DLD1 (cell line): ENCODE results near the gene DSCAML1.
"Not testable (repeated sequence)": the region's sequence is repeated elsewhere in the genome, so short reads cannot be mapped to it uniquely, and the experiment has no call there.

Source experiments
- in situ Hi-C: cut with HindIII; loops from 2 replicates; pipeline ENCODE4 v1.10.0; 2017; ENCODE audit warnings: low sequenced_read_pairs

The DSCAML1 gene

GRCh38 chr11:117767071-117767470 lies 29.9 kb downstream of the DSCAML1 start:
- in situ Hi-C loops, result no loop called here

GRCh38 chr11:117766576-117766975 lies 30.4 kb downstream of the DSCAML1 start:
- in situ Hi-C loops, result no loop called here

DNA sequence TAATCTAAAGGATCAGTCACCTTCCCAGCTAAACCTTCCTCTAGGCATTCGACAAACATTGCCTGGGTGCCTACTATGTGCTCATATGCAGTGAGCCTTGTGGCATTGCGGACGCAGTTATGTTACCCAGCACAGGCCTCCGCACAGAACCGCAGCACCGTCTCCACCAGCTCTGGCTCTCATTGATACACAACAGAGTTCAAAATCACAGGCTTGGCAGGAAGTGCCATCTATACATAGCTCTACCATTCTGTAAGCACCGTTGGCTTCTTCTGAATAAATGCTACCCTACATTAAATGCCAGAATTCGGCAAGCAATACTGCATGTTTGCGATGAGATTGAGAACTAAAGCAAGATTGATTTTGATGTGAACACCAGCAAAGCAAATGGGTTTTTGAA lies 31.0 kb downstream of the DSCAML1 start:
- in situ Hi-C loops, result no loop called here

- in situ Hi-C loops, result no loop called here
Measured at GRCh38 chr11:117765068-117765467, 31.9 kb downstream of the DSCAML1 start.

DNA sequence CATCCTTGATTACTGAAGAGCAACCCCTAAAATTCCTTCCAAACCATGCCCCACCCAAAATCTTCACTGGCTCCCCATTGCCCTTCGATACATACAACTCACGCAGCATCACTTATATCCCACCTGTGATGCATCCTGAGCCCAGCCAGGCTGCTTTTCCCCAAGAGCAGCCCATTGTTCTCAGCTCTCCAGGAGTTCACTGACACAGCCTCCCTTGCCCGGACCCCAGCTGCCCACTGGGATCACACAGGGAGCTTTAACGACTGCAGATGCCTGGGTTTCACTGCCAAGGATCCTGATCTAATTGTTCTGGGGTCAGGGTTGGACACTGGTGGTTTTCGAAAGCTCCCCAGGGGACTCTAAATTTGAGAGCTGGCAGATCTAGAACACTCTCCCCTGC lies 33.6 kb downstream of the DSCAML1 start:
- in situ Hi-C loops, result not testable (repeated sequence)

GRCh38 chr11:117761993-117762392 lies 35.0 kb downstream of the DSCAML1 start:
- in situ Hi-C loops, result no loop called here

DNA sequence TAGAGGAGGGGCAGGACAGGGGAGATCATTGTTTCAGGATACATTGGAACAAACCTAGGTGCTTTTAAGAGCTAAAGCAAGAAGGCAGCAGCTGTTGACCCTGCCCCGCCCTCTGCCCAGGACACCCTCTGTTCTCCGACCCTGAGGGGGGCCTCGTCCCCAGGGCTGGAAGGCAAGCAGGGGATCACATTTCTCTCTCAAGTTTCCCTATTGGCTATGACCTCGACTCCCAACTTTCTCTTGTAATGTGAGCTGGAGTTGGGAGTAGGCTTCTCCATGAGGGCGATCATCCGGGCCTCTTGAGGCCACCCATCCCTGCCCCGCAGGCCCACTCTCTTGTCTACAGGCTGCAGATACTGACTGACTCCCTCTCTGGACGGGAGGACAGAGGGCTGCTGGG lies 37.7 kb downstream of the DSCAML1 start:
- in situ Hi-C loops, result no loop called here

DNA sequence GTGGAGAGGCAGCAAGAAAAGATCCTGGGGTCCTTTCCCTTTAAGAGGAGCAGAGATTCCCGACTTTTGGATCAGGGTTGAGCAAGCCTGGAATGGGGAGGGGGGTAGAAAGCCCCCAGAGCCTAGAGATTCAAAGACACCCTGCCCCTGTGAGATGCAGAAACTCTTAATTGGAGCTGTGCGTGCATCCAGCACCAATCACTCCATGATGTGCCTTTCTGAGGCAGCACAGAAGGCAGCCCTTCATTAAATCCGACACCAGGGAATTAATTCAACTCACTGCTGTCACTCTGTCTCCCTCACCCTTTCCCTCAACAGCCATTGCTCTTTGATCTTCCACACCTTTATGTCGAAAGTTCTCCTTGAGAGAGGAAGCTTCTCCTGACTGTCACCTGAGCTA lies 43.0 kb downstream of the DSCAML1 start:
- in situ Hi-C loops, result no loop called here

DNA sequence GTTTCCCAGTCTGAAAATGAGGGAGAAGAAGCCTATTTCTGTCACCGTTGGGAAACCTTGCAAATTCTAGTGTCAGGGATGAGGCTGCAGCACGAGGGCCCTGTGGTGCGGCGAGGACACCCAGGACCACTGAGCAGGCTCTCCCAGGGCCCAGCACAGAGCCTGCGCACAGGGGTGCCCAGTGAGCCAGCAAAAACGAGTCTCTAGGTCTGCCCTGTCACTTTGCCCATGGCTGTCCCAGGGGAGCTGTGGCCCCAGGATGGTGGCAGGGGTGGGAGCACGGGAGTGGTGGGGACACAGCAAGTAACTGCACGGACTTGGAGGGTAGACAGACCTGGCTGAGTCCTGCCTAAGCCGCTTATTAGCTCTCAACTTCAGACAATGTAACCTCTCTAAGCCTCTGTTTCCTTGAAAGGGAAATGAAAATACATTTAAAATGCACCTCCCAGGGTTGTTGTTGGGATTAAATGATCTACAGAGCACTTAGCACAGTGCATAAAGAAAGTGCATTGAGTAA lies 44.2 kb downstream of the DSCAML1 start:
- in situ Hi-C loops, result no loop called here

DNA sequence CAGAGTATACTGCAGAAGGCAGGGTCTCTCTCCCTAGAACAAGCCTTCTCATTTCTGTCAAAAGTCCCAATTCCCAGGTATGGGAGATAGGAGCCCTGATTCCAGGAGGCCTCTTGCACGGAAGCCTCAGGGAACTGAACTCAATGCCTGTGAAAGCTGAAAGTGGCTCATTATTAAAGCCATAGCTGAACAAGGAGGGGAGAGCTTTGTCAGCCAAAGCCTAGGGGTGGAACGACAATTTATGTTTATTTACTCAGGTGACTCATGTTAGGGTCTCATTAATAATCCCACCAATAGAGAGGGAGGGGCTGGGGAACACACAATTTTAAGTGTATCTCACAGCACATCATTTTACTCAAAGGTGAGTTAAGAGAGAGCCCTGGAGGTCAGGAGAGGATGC lies 44.9 kb downstream of the DSCAML1 start:
- in situ Hi-C loops, result no loop called here

DNA sequence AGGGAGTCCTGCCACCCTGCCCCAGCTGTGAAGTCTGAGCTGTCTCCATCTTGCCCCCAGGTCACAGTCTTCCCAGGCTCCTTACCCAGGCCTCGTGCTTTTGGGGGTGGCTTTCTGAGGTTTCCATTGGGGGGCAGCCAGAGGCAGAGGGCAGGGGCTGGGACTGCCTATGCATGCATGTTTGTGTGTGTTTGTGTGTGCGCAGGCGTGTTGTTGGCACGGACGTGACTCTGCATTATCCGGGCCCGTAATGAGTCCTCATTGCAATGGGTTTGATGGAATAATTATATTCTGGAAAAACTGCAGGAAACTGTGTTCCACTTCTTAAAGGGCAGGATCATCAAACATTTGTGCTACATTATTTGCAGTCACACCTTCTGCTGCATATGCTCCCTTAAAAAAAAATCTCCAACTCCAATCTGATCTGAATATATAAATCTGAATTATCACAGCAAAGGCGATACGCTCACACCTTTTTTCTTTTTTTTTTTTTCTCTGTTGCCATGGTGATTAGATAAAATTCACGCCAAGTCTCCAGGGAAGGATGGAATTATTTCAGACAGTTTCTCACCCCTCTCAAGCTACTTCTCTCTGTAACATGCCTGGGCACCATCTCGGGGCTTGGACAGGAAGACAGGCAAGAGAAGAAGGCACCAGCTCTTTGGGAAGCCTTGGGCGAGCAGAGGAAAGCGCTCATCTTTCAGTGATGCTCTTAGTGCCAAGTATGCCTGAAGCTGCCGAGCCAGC lies 45.9 kb downstream of the DSCAML1 start:
- in situ Hi-C loops, result no loop called here

GRCh38 chr11:117750357-117750756 lies 46.7 kb downstream of the DSCAML1 start:
- in situ Hi-C loops, result no loop called here

GRCh38 chr11:117749541-117749910 lies 47.5 kb downstream of the DSCAML1 start:
- in situ Hi-C loops, result no loop called here

DNA sequence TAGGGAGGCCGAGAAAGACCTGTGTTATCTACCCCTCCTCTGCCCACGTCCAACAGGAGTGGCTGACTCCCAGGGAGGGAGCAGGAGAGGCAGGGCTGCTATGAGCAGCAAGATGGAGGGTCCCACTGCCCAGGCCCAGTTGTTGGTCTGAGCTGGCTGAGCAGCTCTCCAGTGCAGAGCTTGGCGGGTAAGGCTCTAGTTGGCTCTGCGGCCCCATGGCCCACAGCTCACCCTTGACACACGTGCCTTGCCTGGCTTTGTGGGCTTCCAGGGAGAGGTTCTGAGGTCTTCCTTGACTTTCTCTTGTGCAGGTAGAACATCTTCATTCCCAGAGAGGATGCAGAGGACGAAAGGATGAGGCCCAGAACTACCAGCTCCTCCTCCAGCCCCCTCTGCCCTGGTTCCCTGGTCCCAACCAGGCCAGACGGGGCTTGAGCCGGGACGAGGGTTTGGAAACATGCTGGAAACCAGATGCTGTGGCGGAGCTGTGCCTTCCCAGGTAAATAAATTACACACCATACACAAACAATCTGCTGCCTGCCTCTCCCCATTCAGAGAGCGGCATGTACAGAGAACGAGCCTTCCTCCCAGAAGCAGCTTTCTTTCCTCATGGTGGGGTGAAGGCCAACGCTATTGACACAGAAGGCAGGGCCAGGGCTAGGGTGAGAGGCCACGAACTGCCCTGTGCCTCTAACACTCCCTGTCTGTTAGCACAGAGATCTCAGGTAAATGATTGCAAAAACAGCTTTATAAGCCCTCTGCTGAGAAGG lies 48.1 kb downstream of the DSCAML1 start:
- in situ Hi-C loops, result no loop called here

GRCh38 chr11:117747892-117748291 lies 49.1 kb downstream of the DSCAML1 start:
- in situ Hi-C loops, result no loop called here

DNA sequence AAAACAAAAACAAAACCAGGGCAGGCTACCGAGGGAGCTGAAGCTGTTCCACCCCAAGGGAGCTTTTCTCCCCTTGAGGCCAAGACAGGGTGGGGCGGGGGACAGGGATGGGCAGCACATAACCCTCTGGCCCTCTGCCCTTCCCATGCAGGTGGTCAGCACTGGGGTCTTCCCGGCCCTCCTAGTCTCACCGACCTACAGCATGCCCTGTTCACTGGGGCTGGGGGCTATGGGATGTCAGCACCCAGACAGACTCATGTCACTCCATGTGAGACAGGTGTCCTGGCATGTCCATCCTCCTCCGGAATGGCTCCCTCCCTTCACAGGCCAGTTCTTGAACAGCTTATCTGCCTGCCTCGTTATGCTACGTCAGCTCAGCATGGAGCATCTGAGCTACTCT lies 51.7 kb downstream of the DSCAML1 start:
- in situ Hi-C loops, result no loop called here

DNA sequence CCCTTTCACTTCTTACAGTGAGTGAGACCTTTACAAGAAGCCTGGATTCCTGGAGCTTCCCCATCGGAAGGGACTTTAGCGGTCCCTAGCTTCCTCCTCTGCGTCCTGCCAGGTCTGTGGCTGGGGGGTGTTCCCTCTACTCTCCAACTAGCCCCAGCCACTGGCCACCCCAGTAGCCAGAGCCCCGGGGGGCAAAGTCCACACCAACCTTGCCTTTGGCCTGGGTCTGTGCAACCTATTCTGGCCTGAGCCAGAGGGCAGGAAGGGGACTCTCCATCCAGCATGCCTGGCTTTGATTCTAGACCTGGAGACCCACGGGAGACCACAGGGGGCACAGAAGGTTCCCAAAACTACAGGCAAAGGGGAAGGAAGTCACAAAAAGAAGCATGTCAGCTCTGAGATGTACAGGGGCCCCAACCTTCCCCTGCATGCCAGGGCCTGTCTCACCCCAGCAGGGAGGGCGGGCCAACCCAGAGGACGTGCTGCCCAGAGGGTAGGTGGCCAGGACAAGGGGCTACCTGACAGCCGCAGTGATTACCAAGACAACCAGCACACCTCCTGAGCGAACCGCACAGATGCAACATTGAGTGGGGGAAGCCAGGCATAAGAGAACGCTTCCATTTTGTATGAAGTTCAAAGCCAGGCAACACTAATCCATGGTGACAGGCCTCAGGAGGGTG lies 52.4 kb downstream of the DSCAML1 start:
- in situ Hi-C loops, result no loop called here

DNA sequence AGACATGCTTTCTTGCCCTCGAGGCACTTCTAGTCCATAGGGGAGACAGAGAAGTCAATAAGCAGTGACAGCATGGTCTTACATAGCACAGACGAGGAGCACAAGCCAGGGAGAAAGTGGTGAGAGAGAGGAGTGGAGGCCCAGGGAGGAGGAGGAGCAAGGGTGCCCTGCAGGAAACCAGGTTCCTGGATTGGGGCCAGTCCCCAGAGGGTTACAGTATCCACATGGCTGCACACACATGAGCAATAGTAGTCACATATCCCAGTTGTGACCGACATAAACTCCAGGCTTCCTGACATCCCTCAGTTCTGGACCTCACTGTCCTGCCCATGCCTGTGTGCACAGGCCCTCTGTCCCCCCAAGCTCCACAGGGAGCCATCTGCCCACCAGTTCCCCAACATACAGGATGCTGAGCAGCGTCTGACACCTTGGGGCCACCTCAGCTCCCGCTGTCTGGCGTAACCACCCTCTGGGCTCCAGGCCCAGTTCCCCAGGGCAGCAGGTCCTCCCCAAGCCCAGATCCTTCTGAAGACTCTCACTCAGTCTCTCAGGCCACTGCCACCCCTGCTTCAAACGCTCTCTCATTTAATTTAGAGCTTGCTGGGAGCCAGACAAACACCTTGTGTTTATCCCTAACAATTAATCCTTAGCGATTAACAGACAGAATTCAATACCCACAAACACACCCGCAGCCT lies 53.7 kb downstream of the DSCAML1 start:
- in situ Hi-C loops, result no loop called here

GRCh38 chr11:117738246-117738957 lies 58.6 kb downstream of the DSCAML1 start:
- in situ Hi-C loops, result loop anchor here (10.0 kb wide), 1 partner anchor 314 kb away; no protein-coding TSS in a partner anchor

DNA sequence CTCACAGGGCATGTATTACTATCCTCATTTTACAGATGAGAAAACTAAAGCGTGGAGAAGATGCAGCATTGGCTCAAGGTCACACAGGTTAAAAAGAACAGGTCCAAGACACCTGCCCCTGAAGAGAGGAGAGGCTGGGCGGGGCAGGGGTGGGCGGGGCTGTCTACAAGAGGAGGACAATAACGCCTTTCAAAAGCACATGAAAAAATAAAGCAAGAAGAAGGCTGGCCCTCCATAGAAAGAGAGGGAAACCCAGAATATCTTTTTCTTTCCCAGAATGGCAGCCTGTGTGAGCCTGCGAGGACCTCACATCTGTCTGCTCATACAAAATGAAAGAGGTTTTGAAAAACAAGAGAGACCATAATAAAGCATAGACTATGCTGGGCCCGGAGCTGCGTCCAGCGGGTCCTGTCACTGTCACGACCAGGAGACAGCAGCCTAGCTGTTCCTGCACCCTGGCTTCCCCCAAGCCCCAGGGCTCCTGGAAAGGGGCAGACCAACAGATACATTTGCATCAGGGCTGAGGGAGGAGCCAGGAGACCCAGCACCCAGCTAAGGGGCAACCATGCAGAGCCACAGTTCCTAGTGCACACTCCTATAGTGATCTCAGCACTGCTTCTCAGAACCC lies 61.6 kb downstream of the DSCAML1 start:
- in situ Hi-C loops, result loop anchor here (10.0 kb wide), 1 partner anchor 311 kb away; no protein-coding TSS in a partner anchor
